ENCODE data around the gene CLEC7A.

CLEC7A gene

DNA sequence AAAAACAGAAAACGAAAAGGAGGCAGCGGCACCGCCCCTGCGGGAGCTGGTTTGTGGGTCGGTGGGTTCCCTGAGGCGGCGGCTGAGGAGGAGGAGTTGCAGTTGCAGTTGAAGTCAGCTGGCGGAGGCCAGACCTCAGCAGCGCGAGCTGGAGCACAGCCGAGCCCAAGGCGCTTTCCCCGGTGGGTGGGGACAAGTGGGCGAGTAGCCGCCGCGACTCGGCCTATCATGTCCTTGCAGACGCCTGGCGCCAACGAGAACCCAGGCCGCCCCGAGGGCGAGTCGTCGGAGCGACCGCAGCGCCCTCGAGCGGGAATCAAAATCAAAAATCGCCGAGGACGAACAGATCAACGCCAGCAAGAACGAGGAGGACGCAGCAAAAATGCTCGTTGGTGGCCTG lies 18.5 kb downstream of the CLEC7A start:
- DNase-seq (ENCODE audit: extremely low spot score): no peak
- TF ChIP-seq TARDBP (IDR thresholded peaks at IDR 0.05): no peak
- TF ChIP-seq LEF1 (IDR thresholded peaks at IDR 0.05; ENCODE audit: borderline replicate concordance): no peak
- no peak for TF ChIP-seq L3MBTL2 (conservative IDR thresholded peaks at IDR 0.05)
- TF ChIP-seq FOXA1 (IDR thresholded peaks at IDR 0.05): no peak
- TF ChIP-seq FOXK2 (IDR thresholded peaks at IDR 0.05): no peak
- no peak for TF ChIP-seq BHLHE40 (IDR thresholded peaks at IDR 0.05; ENCODE audit: borderline replicate concordance)
- no peak for TF ChIP-seq SP1 (IDR thresholded peaks at IDR 0.05)
- no peak for TF ChIP-seq HDGF (IDR thresholded peaks at IDR 0.05; ENCODE audit: borderline replicate concordance)
- no peak for TF ChIP-seq ELF4 (IDR thresholded peaks at IDR 0.05)
- TF ChIP-seq, protein P1, sequence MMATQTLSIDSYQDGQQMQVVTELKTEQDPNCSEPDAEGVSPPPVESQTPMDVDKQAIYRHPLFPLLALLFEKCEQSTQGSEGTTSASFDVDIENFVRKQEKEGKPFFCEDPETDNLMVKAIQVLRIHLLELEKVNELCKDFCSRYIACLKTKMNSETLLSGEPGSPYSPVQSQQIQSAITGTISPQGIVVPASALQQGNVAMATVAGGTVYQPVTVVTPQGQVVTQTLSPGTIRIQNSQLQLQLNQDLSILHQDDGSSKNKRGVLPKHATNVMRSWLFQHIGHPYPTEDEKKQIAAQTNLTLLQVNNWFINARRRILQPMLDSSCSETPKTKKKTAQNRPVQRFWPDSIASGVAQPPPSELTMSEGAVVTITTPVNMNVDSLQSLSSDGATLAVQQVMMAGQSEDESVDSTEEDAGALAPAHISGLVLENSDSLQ (IDR thresholded peaks at IDR 0.05): no peak
- ChIA-PET CTCF (interaction anchor here (0.7 kb wide), 1 partner anchor 1087 kb away, joined by 3 read pairs; no protein-coding TSS in a partner anchor), POLR2A (no interaction called here)

DNA sequence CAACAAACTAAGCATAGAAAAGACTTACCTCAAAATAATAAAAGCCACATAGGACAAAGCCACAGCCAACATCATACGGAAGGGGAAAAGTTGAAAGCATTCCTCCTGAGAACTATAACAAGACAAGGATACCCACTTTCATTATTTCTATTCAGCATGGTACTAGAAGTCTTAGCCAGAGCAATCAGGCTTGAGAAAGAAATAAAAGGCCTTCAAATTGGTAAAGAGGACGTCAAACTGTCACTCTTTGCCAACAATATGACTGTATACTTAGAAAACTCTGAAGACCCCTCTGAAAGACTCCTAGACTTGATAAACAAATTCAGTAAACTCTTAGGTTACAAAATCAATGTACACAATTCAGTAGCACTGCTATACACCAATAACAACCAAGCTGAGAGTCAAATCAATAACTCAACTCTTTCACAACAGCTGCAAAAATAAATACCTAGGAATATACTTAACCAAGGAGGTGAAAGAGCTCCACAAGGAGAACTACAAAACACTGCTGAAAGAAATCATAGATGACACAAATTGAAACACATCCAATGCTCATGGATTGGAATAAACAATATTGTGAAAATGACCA lies 19.6 kb downstream of the CLEC7A start:
- ChIA-PET POLR2A (no interaction called here), CTCF (interaction anchor here (0.7 kb wide), 1 partner anchor 1088 kb away, joined by 3 read pairs; no protein-coding TSS in a partner anchor)
- no peak for DNase-seq (ENCODE audit: extremely low spot score)
- TF ChIP-seq CTBP1 (IDR thresholded peaks at IDR 0.05; ENCODE audit: borderline replicate concordance) (no peak), SP1 (IDR thresholded peaks at IDR 0.05) (no peak), FOXM1 (IDR thresholded peaks at IDR 0.05; ENCODE audit: borderline replicate concordance) (no peak), SUZ12 (IDR thresholded peaks at IDR 0.05) (no peak), NFRKB (IDR thresholded peaks at IDR 0.05) (no peak), LEF1 (IDR thresholded peaks at IDR 0.05; ENCODE audit: borderline replicate concordance) (no peak), ARNT (IDR thresholded peaks at IDR 0.05) (no peak), TARDBP (IDR thresholded peaks at IDR 0.05) (no peak), L3MBTL2 (conservative IDR thresholded peaks at IDR 0.05) (no peak), ELF4 (IDR thresholded peaks at IDR 0.05) (no peak)
- TF ChIP-seq, protein P1 (IDR thresholded peaks at IDR 0.05): no peak

DNA sequence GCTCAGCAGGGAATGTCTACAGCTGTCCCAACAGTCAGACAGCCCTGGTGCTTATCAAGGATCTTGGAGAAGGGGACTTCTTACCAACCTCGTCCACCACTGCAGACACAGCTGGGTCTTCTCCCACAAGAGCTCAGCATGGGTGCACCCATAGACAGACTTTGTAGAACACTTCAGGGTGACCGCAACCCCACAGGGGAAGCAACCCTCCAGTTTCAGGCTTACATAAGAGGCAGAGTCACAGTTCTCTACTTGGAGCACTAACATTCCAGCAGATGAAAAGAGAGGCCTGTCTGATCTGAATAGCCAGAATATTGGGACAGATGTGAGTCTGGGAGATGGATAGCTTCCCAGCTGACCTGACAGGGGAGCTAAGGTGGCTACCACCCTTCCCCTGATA lies 27.7 kb downstream of the CLEC7A start:
- ChIA-PET CTCF (no interaction called here), POLR2A (no interaction called here)
- TF ChIP-seq, protein P1 (IDR thresholded peaks at IDR 0.05): no peak
- TF ChIP-seq FOXK2 (IDR thresholded peaks at IDR 0.05) (no peak), BHLHE40 (IDR thresholded peaks at IDR 0.05; ENCODE audit: borderline replicate concordance) (no peak), TARDBP (IDR thresholded peaks at IDR 0.05) (no peak), ELF4 (IDR thresholded peaks at IDR 0.05) (no peak)
- no peak for DNase-seq (ENCODE audit: extremely low spot score)

GRCh38 chr12:10101648-10102220 lies 28.3 kb downstream of the CLEC7A start:
- ChIA-PET POLR2A (no interaction called here), CTCF (interaction anchor here (1.0 kb wide), 1 partner anchor 11 kb away, joined by 5 read pairs; no protein-coding TSS in a partner anchor)
- no peak for TF ChIP-seq FOXA1 (IDR thresholded peaks at IDR 0.05)
- no peak for TF ChIP-seq ZNF384 (IDR thresholded peaks at IDR 0.05)
- TF ChIP-seq BHLHE40 (IDR thresholded peaks at IDR 0.05; ENCODE audit: borderline replicate concordance): no peak
- TF ChIP-seq SUZ12 (IDR thresholded peaks at IDR 0.05): no peak
- no peak for TF ChIP-seq NFRKB (IDR thresholded peaks at IDR 0.05)
- no peak for TF ChIP-seq TARDBP (IDR thresholded peaks at IDR 0.05)
- TF ChIP-seq, protein P1 (IDR thresholded peaks at IDR 0.05): no peak
- TF ChIP-seq ELF4 (IDR thresholded peaks at IDR 0.05): no peak
- TF ChIP-seq FOXK2 (IDR thresholded peaks at IDR 0.05): no peak
- TF ChIP-seq L3MBTL2 (conservative IDR thresholded peaks at IDR 0.05): no peak
- no peak for TF ChIP-seq FOXM1 (IDR thresholded peaks at IDR 0.05; ENCODE audit: borderline replicate concordance)
- no peak for TF ChIP-seq ARNT (IDR thresholded peaks at IDR 0.05)
- no peak for TF ChIP-seq LEF1 (IDR thresholded peaks at IDR 0.05; ENCODE audit: borderline replicate concordance)
- no peak for TF ChIP-seq SP1 (IDR thresholded peaks at IDR 0.05)
- no peak for DNase-seq (ENCODE audit: extremely low spot score)

- TF ChIP-seq FOXK2 (IDR thresholded peaks at IDR 0.05): no peak
- no peak for TF ChIP-seq L3MBTL2 (conservative IDR thresholded peaks at IDR 0.05)
- no peak for TF ChIP-seq ZNF384 (IDR thresholded peaks at IDR 0.05)
- no peak for TF ChIP-seq ELF4 (IDR thresholded peaks at IDR 0.05)
- TF ChIP-seq ARNT (IDR thresholded peaks at IDR 0.05): no peak
- TF ChIP-seq, protein P1 (IDR thresholded peaks at IDR 0.05): no peak
- no peak for TF ChIP-seq SUZ12 (IDR thresholded peaks at IDR 0.05)
- TF ChIP-seq HDGF (IDR thresholded peaks at IDR 0.05; ENCODE audit: borderline replicate concordance): no peak
- TF ChIP-seq BHLHE40 (IDR thresholded peaks at IDR 0.05; ENCODE audit: borderline replicate concordance): no peak
- no peak for TF ChIP-seq FOXA1 (IDR thresholded peaks at IDR 0.05)
- no peak for TF ChIP-seq TARDBP (IDR thresholded peaks at IDR 0.05)
- no peak for TF ChIP-seq CTBP1 (IDR thresholded peaks at IDR 0.05; ENCODE audit: borderline replicate concordance)
- TF ChIP-seq FOXM1 (IDR thresholded peaks at IDR 0.05; ENCODE audit: borderline replicate concordance): no peak
- DNase-seq (ENCODE audit: extremely low spot score): no peak
- ChIA-PET CTCF (interaction anchor here (1.0 kb wide), 1 partner anchor 10 kb away, joined by 5 read pairs; no protein-coding TSS in a partner anchor), POLR2A (no interaction called here)
Measured at GRCh38 chr12:10101042-10101579, 28.9 kb downstream of the CLEC7A start.
